ENCODE results near the gene CADPS.

The CADPS gene

DNA sequence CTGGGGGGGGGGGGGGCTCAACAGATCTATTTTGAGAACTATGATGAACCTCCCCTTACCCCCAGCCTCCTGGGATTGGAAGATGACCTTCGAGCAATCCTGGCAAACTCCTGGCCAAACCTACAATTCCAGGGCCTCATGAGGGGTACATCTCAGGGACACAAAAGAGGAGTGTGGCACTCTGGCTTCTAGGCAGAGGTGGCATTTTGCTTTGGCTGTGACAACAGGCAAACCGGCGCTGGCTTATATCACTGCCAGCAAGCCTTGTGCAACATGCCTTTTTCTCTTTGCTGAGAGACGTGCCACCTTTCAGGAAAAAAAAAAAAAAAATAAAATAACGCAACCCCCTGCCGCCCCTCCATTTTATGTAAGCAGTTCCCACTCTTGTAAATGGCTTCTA lies 470.1 kb downstream of the CADPS start:
- no peak for DNase-seq

DNA sequence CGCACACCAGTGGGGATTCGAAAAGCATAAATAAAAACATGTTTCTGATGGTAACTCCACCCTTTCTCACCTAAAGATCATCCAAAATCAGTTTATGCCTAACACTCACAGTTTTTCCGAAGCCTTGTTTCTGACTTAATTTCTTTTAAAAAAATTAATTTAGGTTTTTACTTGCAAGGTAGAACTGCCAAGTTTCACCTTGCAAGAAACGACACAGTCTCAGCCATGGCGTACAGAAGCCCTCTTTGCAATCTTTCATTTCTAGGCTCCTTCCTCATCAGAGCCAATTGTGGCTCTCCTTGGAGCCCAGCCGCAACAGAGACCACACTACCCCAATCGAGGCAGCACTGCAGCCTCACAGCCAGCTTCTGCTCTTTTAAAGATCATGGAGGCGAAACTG lies 470.9 kb downstream of the CADPS start:
- no peak for DNase-seq

DNA sequence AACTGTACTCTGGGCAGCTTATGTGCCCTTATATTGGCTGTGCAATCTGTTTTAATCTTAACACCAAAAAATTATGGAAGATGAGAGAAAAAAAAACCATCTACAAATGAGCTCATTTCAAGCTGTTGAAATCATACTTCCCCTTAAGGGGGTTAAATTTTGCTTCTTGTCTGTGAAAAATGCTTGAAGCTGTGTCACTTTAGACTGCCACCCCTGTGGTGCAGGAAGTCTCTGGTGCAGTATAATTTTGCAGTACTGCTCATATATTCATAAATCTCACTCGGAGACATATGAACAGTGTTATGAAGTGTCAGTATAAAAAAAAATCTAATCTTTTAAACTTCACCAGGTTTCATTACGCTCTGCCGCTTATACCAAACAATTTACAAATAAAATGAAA lies 471.5 kb downstream of the CADPS start:
- DNase-seq: no peak

DNA sequence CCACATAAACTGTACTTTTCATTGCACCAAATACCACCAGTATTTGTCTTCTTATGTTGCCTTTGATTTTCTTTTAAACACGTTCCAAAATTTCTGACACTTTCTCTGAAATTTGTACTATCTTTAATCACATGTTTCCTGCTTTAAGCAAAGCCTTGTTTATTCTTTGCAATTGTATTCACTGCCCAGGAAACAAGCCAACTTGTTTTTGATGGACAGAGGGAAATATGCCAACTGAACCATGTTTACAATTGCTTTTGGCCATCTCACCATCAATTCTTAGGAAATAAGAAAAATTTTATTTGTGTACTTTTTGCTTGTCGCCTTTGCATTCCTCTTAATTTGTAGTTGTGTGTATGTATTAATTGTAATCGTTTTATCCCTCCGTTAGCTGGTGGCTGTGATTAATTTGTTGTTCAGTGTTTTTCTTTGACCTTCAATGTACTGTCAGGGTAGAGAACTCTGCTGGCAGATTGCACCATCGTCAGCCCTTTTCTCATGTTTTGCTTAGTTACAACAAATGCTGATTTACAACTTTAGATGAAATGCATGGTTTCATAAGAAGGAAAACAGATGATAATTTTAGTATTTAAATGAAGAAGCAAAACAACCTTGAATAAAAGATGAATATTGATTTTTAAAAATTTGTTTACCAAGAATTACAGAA lies 482.5 kb downstream of the CADPS start:
- DNase-seq: no peak

DNA sequence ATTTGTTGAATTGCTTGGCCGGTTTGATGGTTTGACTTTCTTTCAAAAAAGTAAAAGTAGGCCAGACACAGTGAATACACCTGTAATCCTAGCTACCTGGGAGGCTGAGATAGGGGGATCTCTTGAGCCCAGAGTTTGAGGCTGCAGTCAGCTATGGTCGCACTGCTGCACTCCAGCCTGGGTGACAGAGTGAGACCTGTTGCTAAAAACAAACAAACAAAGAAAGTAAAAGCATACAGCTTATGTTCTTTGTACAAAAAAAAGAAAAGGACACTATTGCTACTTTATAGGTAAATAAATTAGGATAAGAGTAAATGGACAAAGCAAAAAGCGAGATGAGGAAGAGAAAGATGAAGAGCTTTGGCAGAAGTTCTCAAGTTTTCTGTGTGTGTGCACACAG lies 488.0 kb downstream of the CADPS start:
- no peak for DNase-seq

DNA sequence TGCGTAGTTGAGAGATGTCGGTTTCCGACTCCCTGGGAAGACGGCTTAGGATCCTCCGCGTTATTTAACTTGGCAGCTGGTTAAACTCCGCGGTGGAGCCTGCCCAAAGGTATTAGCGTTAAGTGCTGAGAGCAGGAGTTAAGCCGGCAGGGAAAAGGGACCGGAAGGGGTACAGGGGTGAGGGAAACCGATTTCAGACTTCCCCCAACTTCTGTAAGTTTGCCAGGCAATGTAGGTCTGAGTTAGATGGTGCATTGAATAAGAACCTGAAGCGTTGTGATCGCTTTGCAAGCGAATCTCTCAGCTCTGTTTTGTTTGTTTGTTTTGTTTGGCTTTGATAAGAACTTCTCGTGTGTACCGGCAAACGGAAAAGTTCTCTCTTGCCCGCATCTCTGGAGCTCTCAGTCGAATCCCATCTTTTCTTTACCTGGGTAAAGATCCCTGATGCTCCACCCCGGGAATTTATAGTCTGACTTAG lies 495.9 kb downstream of the CADPS start:
- no peak for DNase-seq

DNA sequence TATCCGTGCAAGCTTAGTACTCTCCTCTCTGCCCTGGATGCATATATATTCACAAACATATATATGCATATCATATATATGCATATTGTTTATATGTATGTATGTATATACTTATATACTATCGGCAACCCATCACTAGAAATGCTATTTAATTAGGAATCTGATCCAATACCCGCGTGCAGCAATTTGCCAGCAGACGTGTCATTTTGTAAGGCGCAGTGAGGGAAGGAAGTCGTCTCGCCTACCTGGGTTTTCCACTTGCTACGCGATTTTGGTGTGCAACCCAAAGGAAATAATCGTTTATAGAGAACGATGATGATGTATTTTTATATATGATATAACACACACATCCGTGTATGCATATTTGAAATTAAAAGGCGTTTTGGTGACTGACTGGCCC lies 496.3 kb downstream of the CADPS start:
- no peak for DNase-seq

DNA sequence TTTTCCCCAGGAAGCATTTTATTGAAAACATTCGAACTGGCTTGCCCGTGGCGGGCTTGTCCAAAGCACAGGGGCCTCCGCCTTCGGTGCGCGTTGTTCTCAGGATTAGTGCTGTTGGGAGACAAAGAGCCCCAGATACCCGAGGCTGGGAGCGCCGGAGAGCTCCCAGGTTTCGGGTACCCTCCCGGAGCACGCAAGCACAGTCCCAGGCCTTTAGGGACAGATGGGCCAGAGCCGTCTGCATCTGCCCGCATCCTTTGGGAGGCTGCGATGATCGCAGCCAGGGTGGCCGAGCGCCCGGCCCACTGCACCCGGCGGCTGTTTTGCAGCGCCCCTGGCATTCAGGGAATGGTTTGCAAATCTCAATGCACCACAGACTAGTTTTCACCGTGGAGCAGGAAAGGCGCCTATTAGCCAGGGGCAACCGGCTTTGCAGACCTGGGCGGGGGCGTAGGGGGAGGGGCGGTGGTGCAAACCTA lies 496.9 kb downstream of the CADPS start:
- DNase-seq: no peak

DNA sequence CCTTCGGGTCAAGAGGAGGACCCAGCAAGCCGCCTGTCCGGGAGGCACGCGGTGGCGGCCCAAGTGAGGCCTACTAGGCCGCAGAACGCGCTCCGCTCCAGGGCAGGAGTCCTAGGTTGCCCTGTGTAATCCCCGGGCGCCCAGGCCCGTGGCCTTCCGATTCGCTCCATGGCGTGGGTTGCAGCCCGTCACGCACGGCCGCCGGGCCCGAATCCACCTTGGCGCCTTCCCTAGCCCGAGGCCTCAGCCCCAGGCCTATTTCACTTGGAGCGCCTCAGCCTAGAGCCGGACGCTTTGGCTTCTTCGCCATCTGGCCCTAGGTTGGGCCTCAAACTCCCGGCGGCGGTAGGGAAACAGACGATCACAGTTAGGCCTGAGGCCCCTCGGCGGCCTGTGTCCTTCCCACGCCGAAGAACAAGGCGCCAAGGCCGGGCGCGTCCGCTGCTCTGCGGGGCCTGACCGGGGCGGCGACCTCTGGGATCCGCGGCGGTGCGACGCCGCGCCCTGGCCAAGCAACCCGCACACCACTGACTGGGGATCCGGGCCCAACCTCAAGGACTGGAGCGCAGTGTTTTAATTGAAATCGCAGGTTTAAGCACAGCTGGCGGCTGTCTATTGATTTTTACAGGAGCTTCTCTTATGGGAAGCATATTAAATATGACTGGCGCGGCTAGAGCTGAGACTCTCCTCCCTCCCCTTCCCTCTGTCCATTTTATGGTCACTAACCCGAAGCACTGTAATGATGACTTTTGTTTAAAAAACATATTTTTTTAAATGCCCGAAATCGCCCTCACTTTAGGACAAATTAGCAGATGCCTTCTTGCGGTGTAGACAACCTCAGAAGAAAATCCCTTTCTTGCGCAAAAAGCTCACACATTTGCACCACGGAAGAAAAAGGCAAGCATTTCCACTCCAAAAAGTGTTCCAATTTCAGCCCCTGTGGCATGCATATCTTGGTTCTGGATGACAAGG lies 498.0 kb downstream of the CADPS start:
- no peak for DNase-seq

DNA sequence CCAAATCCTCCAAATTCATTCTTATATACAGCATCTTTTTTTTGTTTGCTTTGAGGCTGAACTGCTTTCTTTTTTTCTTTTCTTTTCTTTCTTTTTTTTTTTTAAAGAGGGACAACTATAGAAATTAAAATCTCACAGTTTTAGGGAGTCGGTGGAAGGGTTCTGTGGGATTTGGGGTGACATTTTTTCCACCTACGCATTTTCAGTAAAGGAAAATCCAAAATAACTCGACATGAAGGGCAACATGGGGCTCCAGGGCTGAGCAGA lies 498.8 kb downstream of the CADPS start:
- no peak for DNase-seq

DNA sequence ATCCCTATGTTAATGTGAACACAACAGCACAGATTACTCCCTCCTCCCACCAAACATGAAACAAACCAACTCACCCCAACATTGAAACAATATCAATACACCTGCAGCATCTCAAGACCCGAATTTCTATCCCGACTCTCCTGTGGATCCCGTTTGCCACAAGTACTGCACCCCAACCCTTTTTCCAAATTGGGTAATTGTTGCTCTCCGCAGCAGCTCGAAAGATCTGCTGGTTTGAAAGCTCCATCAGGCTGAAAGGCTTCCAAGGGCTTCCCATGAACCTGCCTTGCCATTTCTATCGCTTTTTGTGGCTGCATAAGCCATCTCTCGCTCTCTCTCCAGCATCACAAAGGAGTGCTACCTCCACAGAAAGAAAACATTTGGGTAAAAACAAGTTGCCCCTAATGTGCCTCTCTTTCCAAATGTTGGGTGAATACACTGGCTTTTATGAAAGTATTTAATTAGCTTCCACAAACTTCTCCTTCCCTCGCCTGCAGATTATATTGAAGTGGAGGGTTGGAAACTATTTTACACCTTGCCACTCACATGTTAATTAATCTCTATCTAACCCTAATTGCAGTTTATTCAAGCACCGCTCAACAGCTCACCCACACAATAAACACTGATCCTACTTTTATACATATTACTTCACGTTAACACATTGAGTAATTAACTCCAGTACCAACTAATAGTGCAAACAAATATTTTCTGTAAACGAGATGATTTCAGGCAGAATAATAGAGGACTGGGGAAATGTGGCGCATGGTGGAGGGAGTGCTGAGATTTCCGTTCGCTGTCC lies 499.4 kb downstream of the CADPS start:
- DNase-seq: no peak

DNA sequence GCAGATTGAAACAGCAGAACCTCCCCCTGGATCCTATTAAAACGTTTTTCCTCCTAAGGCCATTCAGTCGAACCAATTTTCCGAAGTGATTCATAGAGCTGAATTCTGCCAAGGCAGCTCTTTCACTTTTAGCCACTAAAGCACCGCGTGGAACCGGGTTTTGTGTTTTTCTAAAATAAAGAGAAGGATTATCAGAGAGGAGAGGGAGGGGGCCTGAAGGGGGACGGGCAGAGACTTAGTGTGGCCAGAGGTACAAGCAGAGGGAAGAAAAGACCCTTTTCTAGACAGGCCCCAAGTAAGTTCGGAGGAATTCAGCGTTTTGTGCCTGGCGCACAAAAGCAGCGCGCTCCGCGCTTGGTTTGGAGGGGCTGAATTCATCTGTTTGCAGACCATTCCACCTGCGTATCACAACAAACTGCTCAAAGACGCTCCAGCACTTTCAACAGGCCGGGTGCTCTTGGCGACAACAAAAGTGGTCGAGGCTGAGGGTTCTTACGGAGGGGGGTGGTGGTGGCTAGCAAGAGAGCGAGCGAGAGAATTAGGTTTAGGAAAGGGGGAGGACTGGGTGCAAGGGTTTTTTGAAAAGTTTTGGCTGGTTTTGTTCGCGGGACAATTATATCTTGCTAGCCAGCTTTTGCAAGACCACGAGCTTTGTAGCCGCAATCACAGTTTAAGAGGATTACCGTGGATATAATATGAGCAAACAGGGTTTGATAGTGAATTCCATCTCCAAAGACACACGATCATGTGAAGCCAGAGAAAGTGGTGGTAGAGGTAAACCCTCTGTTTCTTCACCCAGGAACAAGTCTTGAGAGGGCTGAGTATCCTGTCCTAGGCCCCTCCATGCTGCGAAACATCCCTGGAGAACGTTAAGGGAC lies 500.6 kb downstream of the CADPS start:
- DNase-seq: no peak

DNA sequence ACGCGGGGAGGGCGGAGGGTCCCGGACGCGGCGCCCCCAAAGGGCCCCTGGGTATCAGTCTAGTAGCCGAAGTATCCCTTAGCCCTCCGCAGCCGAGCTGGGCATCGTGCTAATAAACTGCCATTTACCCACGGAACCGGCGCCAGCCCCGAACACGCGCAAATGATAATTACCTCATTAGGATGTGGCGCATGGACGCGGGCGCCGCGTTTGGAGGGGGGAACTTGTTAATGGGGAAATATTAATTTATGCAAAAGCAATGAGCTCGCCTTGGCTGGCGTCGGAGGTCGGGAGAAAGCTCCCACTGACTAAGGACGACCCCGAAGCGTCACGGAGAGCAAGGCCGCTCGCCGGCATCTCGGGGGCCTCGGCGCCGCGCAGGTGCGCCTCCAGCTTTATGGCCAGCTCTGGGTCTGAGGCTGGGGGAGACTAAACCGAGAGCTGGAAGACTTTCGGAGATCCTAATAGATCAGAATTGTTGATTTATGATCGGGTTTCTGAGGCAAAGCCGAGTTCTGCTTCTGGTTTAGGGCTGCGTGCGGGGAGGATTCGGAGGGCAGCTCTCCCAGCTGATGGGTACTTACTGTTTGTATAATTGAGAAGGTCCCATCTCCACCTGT lies 501.4 kb downstream of the CADPS start:
- DNase-seq: no peak

DNA sequence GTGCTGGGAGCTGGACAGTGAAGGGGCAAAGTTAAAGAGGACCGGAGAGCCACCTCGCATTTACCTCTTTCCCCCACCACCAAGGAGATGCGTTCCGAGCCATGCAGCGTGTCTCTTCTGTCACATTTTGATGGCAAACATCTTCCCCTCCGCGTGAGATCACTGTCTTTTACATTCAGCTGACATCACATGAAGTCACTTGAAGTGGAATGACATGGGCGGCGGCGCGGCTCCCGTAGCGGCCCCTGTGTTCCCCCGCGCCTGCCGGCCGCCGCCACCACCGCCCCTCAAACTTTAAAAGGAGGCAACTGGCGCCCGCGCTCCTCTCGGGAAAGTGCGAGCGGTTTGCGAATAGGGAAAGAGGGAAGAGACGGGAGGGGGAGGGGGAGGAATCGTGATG lies 502.0 kb downstream of the CADPS start, which contains the start of gene FEZF2:
Gene FEZF2 (minus strand): TSS at position 336 of the 400 bp plus-strand sequence. CDS start 682 bp downstream, outside the sequence.
- DNase-seq: no peak

DNA sequence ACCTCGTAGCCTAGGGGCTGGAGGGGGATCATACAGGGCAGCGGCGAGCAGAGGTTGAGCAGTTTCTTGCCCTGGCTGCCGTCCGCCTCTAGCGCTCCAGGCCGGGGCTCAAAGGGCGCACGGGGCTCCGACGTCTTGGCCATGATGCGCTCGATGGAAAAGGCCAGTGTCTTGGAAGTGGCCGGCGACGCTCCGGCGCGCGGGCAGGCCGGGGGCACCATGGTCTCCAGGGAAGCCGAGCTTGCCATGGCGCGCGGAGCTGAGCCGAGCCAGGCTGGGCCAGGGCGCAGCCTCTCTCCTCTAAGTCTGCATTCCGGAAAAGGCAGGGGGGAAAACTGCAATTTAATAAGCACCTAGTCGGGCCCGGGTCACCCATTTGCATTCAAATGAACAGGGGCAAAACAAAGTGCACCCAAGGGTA lies 502.6 kb downstream of the CADPS start:
- no peak for DNase-seq

DNA sequence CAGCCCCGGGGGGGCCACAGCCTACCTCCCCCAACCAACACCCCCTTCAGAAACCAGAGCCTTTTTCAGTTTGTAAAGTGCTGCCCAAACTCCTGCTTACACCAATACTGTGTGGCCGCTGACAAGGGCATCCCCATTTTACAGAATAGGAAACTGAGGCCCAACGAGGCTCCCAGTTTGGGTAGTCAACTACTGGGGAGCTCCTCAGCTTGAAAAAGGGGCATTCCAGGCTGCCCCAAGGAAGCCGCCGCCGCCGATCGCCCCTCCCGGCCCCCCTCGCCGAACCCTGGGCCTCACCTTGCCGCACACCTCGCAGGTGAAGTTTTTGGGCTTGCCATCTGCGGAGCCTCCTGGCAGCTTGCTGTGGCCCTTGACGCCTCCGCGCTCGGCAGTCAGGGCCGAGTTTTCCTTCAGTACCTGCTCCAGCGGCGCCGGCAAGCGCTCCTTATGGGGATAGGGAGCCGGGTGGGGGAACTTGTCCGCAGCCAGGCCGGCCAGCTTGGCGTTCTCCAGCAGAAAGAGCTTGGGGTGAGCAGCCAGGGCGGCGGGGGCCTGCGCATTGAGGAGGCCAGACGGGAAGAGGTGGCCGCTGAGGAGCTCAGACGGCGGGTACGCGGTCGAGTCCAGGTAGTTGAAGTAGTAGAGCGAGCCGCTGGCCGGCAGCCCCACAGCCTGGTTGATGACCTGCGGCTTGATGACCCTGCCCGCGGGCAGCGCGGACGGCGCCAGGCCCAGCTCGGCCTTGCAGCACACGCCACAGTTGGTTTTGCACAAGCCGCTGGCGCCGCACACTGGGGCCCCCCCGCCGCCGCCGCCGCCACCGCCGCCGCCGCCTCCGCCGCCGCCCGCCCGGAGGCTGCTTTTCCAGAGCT lies 503.3 kb downstream of the CADPS start:
- DNase-seq: no peak

DNA sequence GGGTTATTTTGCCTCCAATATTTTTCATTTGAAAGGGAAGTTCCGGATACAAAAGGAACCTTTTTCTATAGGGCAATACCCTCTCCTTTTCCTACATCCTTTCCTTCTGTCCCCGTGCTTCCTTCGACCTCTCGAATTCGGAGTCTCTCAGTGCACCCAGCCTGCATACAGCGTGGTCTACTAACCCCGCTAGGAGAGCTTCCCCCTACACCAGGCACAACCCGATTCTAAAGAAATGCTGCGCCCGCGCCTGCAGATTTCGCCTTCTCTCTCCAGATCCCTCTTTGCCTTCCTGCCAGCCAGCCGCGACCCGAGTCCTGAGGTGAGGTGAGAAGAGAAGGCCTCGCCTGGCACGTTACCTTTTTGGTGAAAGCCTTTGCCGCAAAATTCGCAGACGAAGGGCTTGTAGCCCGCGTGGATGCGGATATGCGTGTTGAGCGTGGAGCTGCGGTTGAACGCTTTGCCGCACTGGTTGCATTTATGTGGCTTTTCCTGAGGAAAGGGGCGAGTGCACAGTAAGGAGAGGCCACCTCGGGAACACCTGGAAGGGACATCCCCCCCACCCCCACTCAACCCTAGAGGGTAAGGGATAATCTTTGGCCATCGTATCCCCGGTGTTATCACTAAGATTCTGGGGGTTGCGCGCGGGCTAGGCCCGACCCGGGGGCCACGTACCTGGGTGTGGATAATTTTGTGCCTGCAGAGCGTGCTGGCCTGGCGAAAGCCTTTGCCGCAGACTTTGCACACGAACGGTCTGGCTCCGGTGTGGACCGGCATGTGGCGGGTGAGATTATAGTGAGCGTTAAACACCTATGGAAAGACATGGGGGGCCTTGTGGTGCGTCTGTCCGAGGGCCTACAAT lies 504.1 kb downstream of the CADPS start:
- DNase-seq: no peak

DNA sequence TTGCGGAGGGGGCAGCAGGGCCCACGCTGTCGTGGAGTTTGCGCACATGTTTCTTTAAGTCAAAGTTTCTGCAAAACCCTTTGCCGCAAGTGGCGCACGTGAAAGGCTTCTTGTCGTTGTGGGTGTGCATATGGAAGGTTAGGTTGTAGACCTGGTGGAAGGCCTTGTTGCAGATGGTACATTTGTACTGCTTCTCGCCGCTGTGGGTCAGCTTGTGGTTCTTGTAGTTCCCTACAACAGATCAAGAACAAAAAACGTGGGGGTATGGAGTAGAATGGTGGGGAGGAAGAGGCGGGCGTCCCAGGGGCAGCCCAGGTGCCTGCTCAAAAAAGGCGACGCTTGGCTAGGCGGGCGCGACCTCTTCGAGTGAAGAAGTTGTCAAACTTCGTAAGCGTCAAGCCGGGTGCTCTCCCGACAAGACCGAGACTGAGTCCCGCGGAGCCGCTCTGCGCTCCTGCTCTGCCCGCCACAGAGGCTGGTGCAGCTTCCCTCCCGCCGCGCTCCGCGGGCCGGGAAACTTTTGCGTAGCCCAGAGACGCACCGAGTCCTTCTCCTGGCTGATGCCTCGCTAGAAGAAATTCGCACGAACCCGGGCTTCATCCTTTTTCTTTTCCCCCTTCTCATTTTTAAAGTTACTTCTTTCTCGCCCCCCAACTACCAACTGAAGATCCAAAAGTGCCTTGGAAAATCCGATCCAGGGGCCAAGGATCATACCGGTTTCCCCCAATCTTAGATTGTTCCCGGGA lies 504.9 kb downstream of the CADPS start:
- DNase-seq: no peak

DNA sequence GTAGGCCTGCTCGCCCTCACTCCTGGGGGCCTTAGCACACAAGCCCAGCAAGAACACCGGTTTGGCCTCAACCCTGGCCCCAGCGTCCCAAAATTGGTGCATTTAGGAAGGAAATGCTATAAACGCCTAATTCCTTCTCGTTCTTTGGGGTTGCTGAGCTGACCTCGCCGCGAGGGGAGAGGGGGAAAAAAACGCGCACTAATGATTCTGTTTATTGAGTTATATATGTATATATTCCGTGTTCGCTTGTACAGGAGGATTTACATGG lies 505.8 kb downstream of the CADPS start:
- DNase-seq: no peak
